ENCODE results near the gene SLC9A1. TPM values are rescaled to one million over a fixed set of nuclear protein-coding genes. Genes with fewer than 3 reads are reported as not detected.
"Not testable (repeated sequence)": the region's sequence is repeated elsewhere in the genome, so short reads cannot be mapped to it uniquely, and the experiment has no call there.

The SLC9A1 gene
- total RNA-seq (2014; rRNA removed; shearing (Covaris generic)) = 16.6 and 20.1 TPM in 2 replicates
- 9.4 and 16.6 TPM in 2 replicates for polyA plus RNA-seq (2014; cell fraction: nucleus; rRNA removed)

- peak; percentile 84 for DNase-seq (ENCODE audit: extremely low read depth, low read depth)
These were observed at the start of gene SLC9A1 for GRCh38 chr1:27154991-27155781. TSS of gene SLC9A1 (minus strand) at chr1:27155125. CDS start at chr1:27154334, 791 bp downstream.

GRCh38 chr1:27203946-27204345, 49.0 kb upstream of the SLC9A1 start:
- no peak for DNase-seq (ENCODE audit: extremely low read depth, low read depth)

- no peak for DNase-seq (ENCODE audit: extremely low read depth, low read depth)
These were observed 46.4 kb upstream of the SLC9A1 start for GRCh38 chr1:27201295-27201694.

GRCh38 chr1:27193194-27193593, 38.3 kb upstream of the SLC9A1 start:
- DNase-seq (ENCODE audit: extremely low read depth, low read depth) = no peak

GRCh38 chr1:27192039-27192529, 37.2 kb upstream of the SLC9A1 start:
- peak; percentile 92 for DNase-seq (ENCODE audit: extremely low read depth, low read depth)

GRCh38 chr1:27184665-27185064, 29.7 kb upstream of the SLC9A1 start:
- not testable (repeated sequence) for DNase-seq (ENCODE audit: extremely low read depth, low read depth)

- DNase-seq (ENCODE audit: extremely low read depth, low read depth) = no peak
These were observed 25.1 kb upstream of the SLC9A1 start for GRCh38 chr1:27179979-27180378.

GRCh38 chr1:27179379-27179778, 24.5 kb upstream of the SLC9A1 start:
- DNase-seq (ENCODE audit: extremely low read depth, low read depth) = no peak

GRCh38 chr1:27176954-27177353, 22.0 kb upstream of the SLC9A1 start:
- DNase-seq (ENCODE audit: extremely low read depth, low read depth) = no peak

- DNase-seq (ENCODE audit: extremely low read depth, low read depth) = no peak
These were observed 21.4 kb upstream of the SLC9A1 start for GRCh38 chr1:27176323-27176722.

- DNase-seq (ENCODE audit: extremely low read depth, low read depth) = not testable (repeated sequence)
These were observed 18.1 kb upstream of the SLC9A1 start for GRCh38 chr1:27172992-27173391.

GRCh38 chr1:27166929-27167328, 12.0 kb upstream of the SLC9A1 start:
- no peak for DNase-seq (ENCODE audit: extremely low read depth, low read depth)

- DNase-seq (ENCODE audit: extremely low read depth, low read depth) = no peak
These were observed 11.5 kb upstream of the SLC9A1 start for GRCh38 chr1:27166351-27166802.

- no peak for DNase-seq (ENCODE audit: extremely low read depth, low read depth)
These were observed 8.2 kb upstream of the SLC9A1 start for GRCh38 chr1:27163093-27163492.

GRCh38 chr1:27162090-27162489, 7.2 kb upstream of the SLC9A1 start:
- DNase-seq (ENCODE audit: extremely low read depth, low read depth) = no peak

- no peak for DNase-seq (ENCODE audit: extremely low read depth, low read depth)
These were observed 6.7 kb upstream of the SLC9A1 start for GRCh38 chr1:27161594-27161993.

GRCh38 chr1:27157194-27157593, 2.3 kb upstream of the SLC9A1 start:
- DNase-seq (ENCODE audit: extremely low read depth, low read depth) = no peak

GRCh38 chr1:27154469-27154990, 395 bp downstream of the SLC9A1 start:
- no peak for DNase-seq (ENCODE audit: extremely low read depth, low read depth)

GRCh38 chr1:27153927-27154358, 982 bp downstream of the SLC9A1 start:
- no peak for DNase-seq (ENCODE audit: extremely low read depth, low read depth)

GRCh38 chr1:27153549-27153886, 1.4 kb downstream of the SLC9A1 start:
- no peak for DNase-seq (ENCODE audit: extremely low read depth, low read depth)

- DNase-seq (ENCODE audit: extremely low read depth, low read depth) = no peak
These were observed 1.9 kb downstream of the SLC9A1 start for GRCh38 chr1:27152829-27153548.
